Suprapubic skin (tissue), 4 donors: Measurements from ENCODE around the gene KLHL11. TPM values are rescaled to one million over a fixed set of nuclear protein-coding genes. Genes with fewer than 3 reads are reported as not detected.
A peak's percentile ranks its signal among the peaks of the same experiment; 100 is the strongest.
"Not testable (repeated sequence)": the region's sequence is repeated elsewhere in the genome, so short reads cannot be mapped to it uniquely, and the experiment has no call there.

Source experiments
- DNase-seq, 2 donors: peaks; one replicate each; pipeline ENCODE4 v3.0.0-alpha.2; 2019; ENCODE audit warnings: low spot score in 2 of 2
- H3K27ac ChIP-seq: fragments of 200-600 bp; sonication (generic); one replicate; pipeline ENCODE4 v1.5.1; 2019
- H3K27me3 ChIP-seq: fragments of 200-600 bp; sonication (generic); one replicate; pipeline ENCODE4 v1.5.1; 2019
- H3K36me3 ChIP-seq: fragments of 200-600 bp; sonication (generic); one replicate; pipeline ENCODE4 v1.5.1; 2019
- H3K4me1 ChIP-seq: fragments of 200-600 bp; sonication (generic); one replicate; pipeline ENCODE4 v1.5.1; 2019
- H3K4me3 ChIP-seq: fragments of 200-600 bp; sonication (generic); one replicate; pipeline ENCODE4 v1.5.1; 2019; ENCODE audit warnings: mild to moderate bottlenecking
- H3K9me3 ChIP-seq: fragments of 200-600 bp; sonication (generic); one replicate; pipeline ENCODE4 v1.5.1; 2019
- EP300 ChIP-seq: sonication (generic); formaldehyde crosslinking; IDR thresholded peaks from one replicate; pipeline ENCODE4 v1.6.1; 2017; ENCODE audit warnings: antibody characterized with exemption
- POLR2A ChIP-seq, 2 donors: fragments of 450-650 bp; IDR thresholded peaks; one replicate each; pipeline ENCODE4 v1.6.1; 2017; ENCODE audit warnings: antibody characterized with exemption in 2 of 2, mild to moderate bottlenecking in 2 of 2, moderate library complexity in 2 of 2
- POLR2AphosphoS5 ChIP-seq, 3 donors: sonication (generic); formaldehyde crosslinking; IDR thresholded peaks; one replicate each; pipeline ENCODE4 v1.6.1; 2017; ENCODE audit warnings: antibody characterized with exemption in 3 of 3
- WGBS: methylation state at CpG from one replicate; pipeline ENCODE4 v1.1.5; 2018; 5-methylcytosine and 5-hydroxymethylcytosine counted together
- total RNA-seq, 4 donors: library from RNA; depleted of rRNA; stranded (reverse); fragments of >200 nt; gene quantifications; one replicate each; pipeline ENCODE4 v1.1.0, GENCODE V29; 2016
- TF ChIP-seq, protein P1 (sequence below), 2 donors: fragments of 200-600 bp in 1 of 2; fragments of 450-650 bp in 1 of 2; sonication (generic) in 1 of 2; IDR thresholded peaks; one replicate each; pipeline ENCODE4 v1.5.1; 2016 to 2019; ENCODE audit warnings: antibody characterized with exemption in 2 of 2, mild to moderate bottlenecking in 1 of 2, moderate library complexity in 1 of 2

KLHL11 gene
- total RNA-seq, 4 donors from 2014 or later: 19.6 to 27.9 (median 21.4) TPM

DNA sequence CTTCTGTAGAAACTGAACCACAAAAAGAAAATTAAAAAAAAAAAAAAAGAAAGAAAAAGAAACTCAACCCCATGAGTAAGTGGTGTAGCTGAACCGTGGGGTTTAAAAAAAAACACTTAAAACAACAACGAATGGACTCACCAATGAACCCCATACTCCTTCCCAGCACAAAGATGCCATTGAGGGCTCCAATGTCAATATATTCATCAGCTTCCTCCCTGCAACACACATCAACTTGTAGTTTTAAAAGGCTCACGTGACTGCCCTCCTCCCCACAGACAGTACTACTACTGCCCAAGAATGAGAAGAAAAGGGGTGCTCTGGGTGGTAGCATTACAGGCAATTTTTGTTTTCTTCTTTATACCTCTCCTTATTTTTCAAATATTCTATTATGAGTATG, 3.3 kb upstream of the KLHL11 start:
- Histone ChIP-seq H3K36me3 (peaks cover 61% of the 10 kb centered on the region), H3K4me3 (no peak overlapping the region), H3K4me1 (peaks cover 13% of the 10 kb centered on the region), H3K9me3 (no peaks in the 10 kb centered on the region), H3K27me3 (no peaks in the 10 kb centered on the region), H3K27ac (no peak overlapping the region)
- 52% methylated on average over 3 of the region's 3 CpGs for WGBS
- no peak for DNase-seq
- TF ChIP-seq, protein P1, sequence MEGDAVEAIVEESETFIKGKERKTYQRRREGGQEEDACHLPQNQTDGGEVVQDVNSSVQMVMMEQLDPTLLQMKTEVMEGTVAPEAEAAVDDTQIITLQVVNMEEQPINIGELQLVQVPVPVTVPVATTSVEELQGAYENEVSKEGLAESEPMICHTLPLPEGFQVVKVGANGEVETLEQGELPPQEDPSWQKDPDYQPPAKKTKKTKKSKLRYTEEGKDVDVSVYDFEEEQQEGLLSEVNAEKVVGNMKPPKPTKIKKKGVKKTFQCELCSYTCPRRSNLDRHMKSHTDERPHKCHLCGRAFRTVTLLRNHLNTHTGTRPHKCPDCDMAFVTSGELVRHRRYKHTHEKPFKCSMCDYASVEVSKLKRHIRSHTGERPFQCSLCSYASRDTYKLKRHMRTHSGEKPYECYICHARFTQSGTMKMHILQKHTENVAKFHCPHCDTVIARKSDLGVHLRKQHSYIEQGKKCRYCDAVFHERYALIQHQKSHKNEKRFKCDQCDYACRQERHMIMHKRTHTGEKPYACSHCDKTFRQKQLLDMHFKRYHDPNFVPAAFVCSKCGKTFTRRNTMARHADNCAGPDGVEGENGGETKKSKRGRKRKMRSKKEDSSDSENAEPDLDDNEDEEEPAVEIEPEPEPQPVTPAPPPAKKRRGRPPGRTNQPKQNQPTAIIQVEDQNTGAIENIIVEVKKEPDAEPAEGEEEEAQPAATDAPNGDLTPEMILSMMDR (IDR thresholded peaks at IDR 0.05): no peak
- TF ChIP-seq POLR2AphosphoS5 (IDR thresholded peaks at IDR 0.05) (no peak), POLR2A (IDR thresholded peaks at IDR 0.05) (no peak), EP300 (no peak)

DNA sequence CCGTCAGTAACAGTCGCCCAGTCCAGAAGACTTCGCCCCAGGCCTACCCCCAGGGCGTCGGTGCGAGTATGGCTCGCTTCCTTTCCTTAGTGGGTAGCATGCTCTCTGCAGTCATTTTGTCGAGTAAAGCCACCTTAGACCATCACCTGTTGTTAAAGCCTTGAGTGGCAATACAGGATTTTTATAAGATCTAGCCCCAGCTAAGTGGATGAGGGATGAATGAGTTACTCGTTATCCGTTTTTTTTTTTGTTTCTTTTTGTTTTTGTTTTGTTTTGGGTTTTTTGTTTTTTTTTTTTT, 322 bp upstream of the KLHL11 start:
- H3K27me3 ChIP-seq: no peaks in the 10 kb centered on the region
- no peak for DNase-seq
- peaks cover 36% of the 10 kb centered on the region for H3K36me3 ChIP-seq
- H3K4me1 ChIP-seq: peaks cover 30% of the 10 kb centered on the region
- TF ChIP-seq POLR2AphosphoS5 (IDR thresholded peaks at IDR 0.05): no peak
- TF ChIP-seq POLR2A (IDR thresholded peaks at IDR 0.05): no peak
- TF ChIP-seq EP300: no peak
- TF ChIP-seq, protein P1 (IDR thresholded peaks at IDR 0.05): no peak
- WGBS: 0% methylated on average over 10 of the region's 10 CpGs
- H3K4me3 ChIP-seq: peak overlapping the region; percentile 96
- H3K9me3 ChIP-seq: no peaks in the 10 kb centered on the region
- peak overlapping the region; percentile 93 for H3K27ac ChIP-seq

DNA sequence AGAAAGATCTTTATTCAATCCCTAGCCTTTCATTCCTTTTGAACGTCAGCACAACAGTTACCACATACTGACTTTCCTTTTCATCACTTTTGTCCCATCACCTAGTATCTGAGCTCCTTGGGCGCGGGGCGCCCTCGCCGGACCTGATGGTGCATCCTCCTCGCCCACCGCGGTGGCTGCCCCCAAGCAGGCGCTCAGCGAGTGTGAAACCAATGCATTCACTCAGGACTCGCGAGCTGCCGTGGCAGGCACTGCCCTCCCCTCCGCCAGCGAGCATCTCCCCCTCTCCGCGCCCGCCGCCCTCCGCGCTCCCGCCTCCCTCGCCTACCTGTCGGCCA, 756 bp downstream of the KLHL11 start:
- Histone ChIP-seq H3K4me3 (peak overlapping the region; percentile 96), H3K36me3 (peaks cover 25% of the 10 kb centered on the region), H3K27ac (peak overlapping the region; percentile 93), H3K9me3 (no peaks in the 10 kb centered on the region), H3K4me1 (peaks cover 32% of the 10 kb centered on the region), H3K27me3 (no peaks in the 10 kb centered on the region)
- 0% methylated on average over 25 of the region's 25 CpGs for WGBS
- TF ChIP-seq, protein P1 (IDR thresholded peaks at IDR 0.05): no peak
- TF ChIP-seq POLR2A (IDR thresholded peaks at IDR 0.05): no peak
- no peak for TF ChIP-seq EP300
- no peak for TF ChIP-seq POLR2AphosphoS5 (IDR thresholded peaks at IDR 0.05)
- DNase-seq: no peak

DNA sequence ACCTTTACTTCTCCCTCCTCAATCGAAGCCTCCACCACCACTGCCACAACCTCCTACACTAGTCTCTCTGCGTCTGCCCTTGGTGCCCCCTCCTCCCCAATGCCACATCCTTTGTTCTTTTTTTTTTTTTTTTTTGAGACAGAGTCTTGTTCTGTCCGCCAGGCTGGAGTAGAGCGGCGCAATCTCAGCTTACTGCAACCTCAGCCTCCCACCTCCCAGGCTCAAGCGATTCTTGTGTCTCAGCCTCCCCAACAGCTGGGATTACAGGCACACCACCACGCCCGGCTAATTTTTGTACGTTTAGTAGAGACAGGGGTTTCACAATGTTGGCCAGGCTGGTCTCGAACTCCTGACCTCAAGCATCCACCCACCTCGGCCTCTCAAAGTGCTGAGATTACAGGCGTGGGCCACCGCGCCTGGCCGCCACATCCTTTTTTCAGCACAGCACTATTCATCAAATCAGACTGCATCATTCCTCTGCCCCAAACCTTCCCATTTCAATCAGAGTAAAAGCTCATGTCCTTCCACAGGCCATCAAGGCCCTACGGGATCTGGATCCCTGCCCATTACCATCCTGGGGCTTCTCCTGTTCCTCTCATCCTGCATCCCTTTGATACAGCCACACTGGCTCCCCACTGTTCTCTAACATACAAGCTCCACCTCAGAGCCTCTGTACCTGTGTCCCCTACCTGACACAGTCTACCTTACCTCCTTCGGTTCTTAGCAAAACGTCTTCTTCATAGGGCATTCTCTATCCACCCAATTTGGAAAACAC, 2.0 kb downstream of the KLHL11 start:
- 62% methylated on average over 18 of the region's 18 CpGs for WGBS
- no peak for TF ChIP-seq EP300
- TF ChIP-seq, protein P1 (IDR thresholded peaks at IDR 0.05): no peak
- no peak for TF ChIP-seq POLR2AphosphoS5 (IDR thresholded peaks at IDR 0.05)
- no peak for TF ChIP-seq POLR2A (IDR thresholded peaks at IDR 0.05)
- peak overlapping the region; percentile 96 for H3K4me3 ChIP-seq
- H3K36me3 ChIP-seq: peaks cover 16% of the 10 kb centered on the region
- H3K27ac ChIP-seq: no peak overlapping the region
- no peaks in the 10 kb centered on the region for H3K27me3 ChIP-seq
- DNase-seq: no peak
- no peaks in the 10 kb centered on the region for H3K9me3 ChIP-seq
- peaks cover 32% of the 10 kb centered on the region for H3K4me1 ChIP-seq

DNA sequence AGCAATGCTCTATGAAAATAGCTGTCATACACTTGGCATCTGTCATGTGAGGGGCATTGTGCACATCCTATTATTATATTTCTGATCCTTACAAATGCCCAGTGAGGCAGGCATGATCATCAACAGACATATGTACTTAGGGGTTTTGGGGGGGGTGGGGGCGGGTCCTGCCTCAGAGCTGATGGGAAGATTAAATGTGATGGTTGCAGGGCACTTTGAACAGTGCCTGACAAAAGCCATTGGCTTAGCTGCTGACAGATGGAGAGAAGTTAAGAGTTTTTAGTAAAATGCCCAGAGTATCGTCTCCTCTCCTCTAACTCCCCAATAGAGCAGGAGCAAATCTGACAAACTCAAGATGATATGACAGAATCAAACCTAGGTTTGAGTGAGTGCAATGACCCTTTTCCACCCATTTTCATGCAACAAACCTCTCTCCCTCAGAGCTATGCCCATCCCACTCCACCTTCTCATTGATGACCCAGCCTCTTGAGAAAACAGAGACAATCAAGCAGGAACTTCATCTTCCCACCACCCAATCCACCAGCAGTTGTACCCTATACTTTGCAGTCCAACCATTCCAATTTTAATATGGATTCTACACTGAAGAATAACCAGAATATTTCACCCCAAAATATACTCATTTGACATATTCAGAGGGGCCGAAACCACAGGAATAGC, 4.8 kb downstream of the KLHL11 start:
- Histone ChIP-seq H3K9me3 (no peaks in the 10 kb centered on the region), H3K4me1 (peaks cover 30% of the 10 kb centered on the region), H3K27ac (no peak overlapping the region), H3K4me3 (no peak overlapping the region), H3K27me3 (no peaks in the 10 kb centered on the region), H3K36me3 (no peaks in the 10 kb centered on the region)
- no peak for DNase-seq
- 66% methylated on average over 3 of the region's 3 CpGs for WGBS
- TF ChIP-seq EP300 (no peak), POLR2A (IDR thresholded peaks at IDR 0.05) (no peak), POLR2AphosphoS5 (IDR thresholded peaks at IDR 0.05) (no peak)
- TF ChIP-seq, protein P1 (IDR thresholded peaks at IDR 0.05): no peak

DNA sequence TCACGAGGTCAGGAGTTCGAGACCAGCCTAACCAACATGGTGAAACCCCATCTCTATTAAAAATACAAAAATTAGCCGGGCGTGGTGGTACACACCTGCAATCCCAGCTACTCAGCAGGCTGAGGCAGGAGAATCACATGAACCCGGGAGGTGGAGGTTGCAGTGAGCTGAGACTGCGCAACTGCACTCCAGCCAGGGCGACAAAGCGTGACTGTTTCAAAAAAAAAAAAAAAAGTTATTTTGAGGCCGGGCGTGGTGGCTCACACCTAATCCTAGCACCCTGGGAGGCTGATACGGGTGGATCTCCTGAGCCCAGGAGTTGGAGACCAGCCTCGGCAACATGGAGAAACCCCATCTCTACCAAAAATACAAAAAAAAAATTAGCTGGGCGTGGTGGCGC, 13.8 kb downstream of the KLHL11 start:
- Histone ChIP-seq H3K4me1 (peaks cover 11% of the 10 kb centered on the region), H3K36me3 (peaks cover 15% of the 10 kb centered on the region)
- not testable (repeated sequence) for H3K9me3 ChIP-seq, H3K27ac ChIP-seq, DNase-seq, H3K4me3 ChIP-seq, H3K27me3 ChIP-seq
- 78% methylated on average over 14 of the region's 14 CpGs for whole genome bisulfite sequencing
